Karpas-422 (cell line): ENCODE measurements around the gene CACNA2D3. TPM values are rescaled to one million over a fixed set of nuclear protein-coding genes. Genes with fewer than 3 reads are reported as not detected.

Source experiments
- DNase-seq: peaks from one replicate; pipeline ENCODE4 v3.0.0-alpha.2; 2015
- H2AFZ ChIP-seq: fragments of 200-600 bp; sonication (generic); 2 replicates; pipeline ENCODE4 v1.6.1; 2014; ENCODE audit warnings: antibody characterized with exemption, low read length, mixed read lengths
- H3K27ac ChIP-seq: fragments of 200-600 bp; sonication (generic); 2 replicates; pipeline ENCODE4 v1.5.1; 2014; ENCODE audit warnings: mild to moderate bottlenecking, low read length, moderate library complexity
- H3K27me3 ChIP-seq: fragments of 200-600 bp; sonication (generic); 2 replicates; pipeline ENCODE4 v1.6.1; 2014; ENCODE audit warnings: low read length, mixed read lengths
- H3K36me3 ChIP-seq: fragments of 200-600 bp; sonication (generic); 2 replicates; pipeline ENCODE4 v1.6.1; 2014; ENCODE audit warnings: low read length, mixed read lengths; ENCODE audit not compliant: insufficient read depth
- H3K4me1 ChIP-seq: fragments of 200-600 bp; sonication (generic); 2 replicates; pipeline ENCODE4 v1.6.1; 2014; ENCODE audit warnings: mild to moderate bottlenecking, low read length, mixed read lengths
- H3K4me2 ChIP-seq: fragments of 200-600 bp; sonication (generic); 2 replicates; pipeline ENCODE4 v1.6.1; 2014; ENCODE audit warnings: low read length, low read depth, mild to moderate bottlenecking; ENCODE audit not compliant: poor library complexity, severe bottlenecking
- H3K4me3 ChIP-seq: fragments of 200-600 bp; sonication (generic); 2 replicates; pipeline ENCODE4 v1.5.1; 2014; ENCODE audit warnings: mild to moderate bottlenecking, antibody characterized with exemption, low read length, mixed read lengths
- H3K79me2 ChIP-seq: fragments of 200-600 bp; sonication (generic); 2 replicates; pipeline ENCODE4 v1.6.1; 2014; ENCODE audit warnings: mild to moderate bottlenecking, low read length, mixed read lengths
- H3K9ac ChIP-seq: fragments of 200-600 bp; sonication (generic); 2 replicates; pipeline ENCODE4 v1.6.0; 2014; ENCODE audit warnings: low read length
- H3K9me2 ChIP-seq: fragments of 200-600 bp; sonication (generic), shearing (Covaris generic); replicated peaks from 2 replicates; pipeline ENCODE4 v1.6.0; 2014; ENCODE audit warnings: mild to moderate bottlenecking, low read length, moderate library complexity; ENCODE audit not compliant: insufficient read depth
- H3K9me3 ChIP-seq: fragments of 300-700, 200-600 bp; sonication (generic); 2 replicates; pipeline ENCODE4 v1.6.1; 2014; ENCODE audit warnings: low read length, mixed read lengths
- H4K20me1 ChIP-seq: fragments of 200-600 bp; sonication (generic); 2 replicates; pipeline ENCODE4 v1.6.1; 2014; ENCODE audit warnings: mild to moderate bottlenecking, antibody characterized with exemption, low read length, low read depth; ENCODE audit not compliant: insufficient read depth
- total RNA-seq: library from RNA; depleted of rRNA; stranded (reverse); fragments of >200 nt; shearing (Covaris generic); gene quantifications from 2 replicates; pipeline ENCODE4 v1.2.3, GENCODE V29; 2014; ENCODE audit warnings: low replicate concordance

The CACNA2D3 gene
- total RNA-seq, 1 experiment from 2014 or later = not detected

DNA sequence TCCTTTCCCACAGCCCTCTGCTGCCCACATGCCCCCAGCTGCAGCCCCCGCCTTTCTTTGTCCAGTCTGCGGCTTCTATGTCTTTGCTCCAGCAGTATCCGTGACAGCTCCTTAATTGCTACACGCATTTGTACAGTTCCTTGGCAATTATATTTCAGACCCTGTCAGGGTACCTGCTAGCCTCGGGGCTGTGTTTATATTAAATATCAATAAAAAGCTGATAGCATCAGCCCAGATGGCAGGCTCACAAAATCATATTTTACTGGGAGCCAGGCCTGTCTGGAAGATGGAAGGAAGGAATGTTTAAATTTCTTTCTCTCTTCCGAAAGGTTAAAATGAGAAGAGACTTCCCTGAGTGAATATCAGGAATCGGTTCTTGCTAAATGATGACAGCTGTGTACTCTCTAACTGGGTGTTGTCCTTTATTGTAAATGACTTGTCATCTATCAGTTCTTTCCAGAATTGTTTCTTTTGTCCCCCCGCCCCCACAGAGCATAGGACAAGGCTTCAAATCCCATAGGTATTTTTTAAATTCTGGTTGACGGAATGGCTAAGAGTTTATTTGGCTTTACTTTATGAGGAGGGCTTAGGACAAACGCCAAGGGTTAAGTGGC lies 427.4 kb downstream of the CACNA2D3 start:
- Histone ChIP-seq H3K9me3 (no peaks in the 10 kb centered on the region), H3K27ac (no peak overlapping the region), H3K79me2 (no peaks in the 10 kb centered on the region), H3K9ac (no peak overlapping the region), H4K20me1 (no peaks in the 10 kb centered on the region), H3K4me1 (no peaks in the 10 kb centered on the region), H3K4me2 (no peak overlapping the region), H3K36me3 (no peaks in the 10 kb centered on the region), H2AFZ (no peak overlapping the region), H3K27me3 (no peaks in the 10 kb centered on the region), H3K4me3 (no peak overlapping the region), H3K9me2 (no peaks in the 10 kb centered on the region)
- no peak for DNase-seq

DNA sequence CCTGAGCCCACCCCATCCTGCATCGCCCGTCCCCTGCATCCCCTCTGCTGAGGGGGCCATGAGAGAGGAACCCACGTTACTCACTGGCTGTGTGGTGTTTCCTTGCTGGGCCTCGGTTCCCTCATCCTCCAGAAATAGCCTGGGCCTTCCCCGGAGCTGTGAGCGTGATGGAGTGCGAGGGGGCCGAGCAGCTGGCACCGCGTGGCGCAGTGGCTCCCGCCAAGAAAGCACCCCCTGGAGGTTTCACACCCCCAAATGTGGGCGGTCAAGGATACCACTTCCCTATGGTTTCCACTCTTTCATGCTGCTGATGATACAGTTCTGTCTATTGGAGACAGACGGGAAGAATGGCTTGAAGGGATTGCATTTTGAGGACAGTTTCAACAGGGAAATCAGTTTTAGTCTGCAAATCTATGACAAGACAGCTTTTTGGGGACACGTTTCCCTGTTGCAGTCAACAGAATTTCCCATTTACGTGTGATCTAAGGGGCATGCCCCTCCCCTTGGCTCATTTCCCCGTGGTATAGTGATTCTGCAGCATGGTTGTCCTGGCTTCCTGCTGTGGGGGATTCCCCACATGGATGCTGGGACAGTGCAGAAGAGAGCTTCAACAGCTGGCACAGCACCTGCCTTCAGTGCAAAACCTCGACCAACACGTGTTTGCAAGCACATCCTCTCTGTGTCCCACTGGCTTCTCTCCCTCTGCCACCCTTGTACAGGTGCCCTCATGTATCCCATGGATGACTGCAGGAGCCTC lies 428.0 kb downstream of the CACNA2D3 start:
- H3K27ac ChIP-seq = no peak overlapping the region
- no peak overlapping the region for H2AFZ ChIP-seq
- H3K4me3 ChIP-seq = no peak overlapping the region
- no peaks in the 10 kb centered on the region for H3K4me1 ChIP-seq
- H3K79me2 ChIP-seq = no peaks in the 10 kb centered on the region
- H3K36me3 ChIP-seq = no peaks in the 10 kb centered on the region
- H3K4me2 ChIP-seq = no peak overlapping the region
- H4K20me1 ChIP-seq = no peaks in the 10 kb centered on the region
- H3K9me3 ChIP-seq = no peaks in the 10 kb centered on the region
- DNase-seq = no peak
- H3K27me3 ChIP-seq = no peaks in the 10 kb centered on the region
- no peaks in the 10 kb centered on the region for H3K9me2 ChIP-seq
- H3K9ac ChIP-seq = no peak overlapping the region

DNA sequence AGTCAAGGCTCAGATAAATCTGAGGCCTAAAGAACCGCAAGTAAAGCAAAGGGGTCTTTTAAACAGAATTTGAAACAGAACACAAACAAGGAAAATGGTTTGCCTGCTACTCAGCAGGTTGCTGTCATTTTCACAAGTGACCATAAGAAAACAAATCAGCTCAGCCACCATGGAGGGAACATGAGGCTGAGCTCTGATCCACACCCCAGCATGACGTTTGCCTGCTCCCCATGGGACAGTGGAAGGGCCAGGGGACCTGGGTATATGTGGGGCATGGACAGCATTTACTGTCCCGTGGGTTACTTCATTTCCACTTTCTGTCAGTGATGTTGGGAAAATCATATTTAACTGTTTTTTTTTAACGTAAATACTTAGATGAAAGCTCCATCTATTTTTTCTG lies 434.3 kb downstream of the CACNA2D3 start:
- H3K27ac ChIP-seq = no peak overlapping the region
- no peaks in the 10 kb centered on the region for H3K36me3 ChIP-seq
- H3K4me2 ChIP-seq = no peak overlapping the region
- no peaks in the 10 kb centered on the region for H3K27me3 ChIP-seq
- no peaks in the 10 kb centered on the region for H3K9me3 ChIP-seq
- no peak overlapping the region for H3K9ac ChIP-seq
- DNase-seq = no peak
- no peak overlapping the region for H3K4me3 ChIP-seq
- H3K79me2 ChIP-seq = no peaks in the 10 kb centered on the region
- H4K20me1 ChIP-seq = no peaks in the 10 kb centered on the region
- H2AFZ ChIP-seq = no peak overlapping the region
- H3K4me1 ChIP-seq = no peaks in the 10 kb centered on the region
- no peaks in the 10 kb centered on the region for H3K9me2 ChIP-seq

DNA sequence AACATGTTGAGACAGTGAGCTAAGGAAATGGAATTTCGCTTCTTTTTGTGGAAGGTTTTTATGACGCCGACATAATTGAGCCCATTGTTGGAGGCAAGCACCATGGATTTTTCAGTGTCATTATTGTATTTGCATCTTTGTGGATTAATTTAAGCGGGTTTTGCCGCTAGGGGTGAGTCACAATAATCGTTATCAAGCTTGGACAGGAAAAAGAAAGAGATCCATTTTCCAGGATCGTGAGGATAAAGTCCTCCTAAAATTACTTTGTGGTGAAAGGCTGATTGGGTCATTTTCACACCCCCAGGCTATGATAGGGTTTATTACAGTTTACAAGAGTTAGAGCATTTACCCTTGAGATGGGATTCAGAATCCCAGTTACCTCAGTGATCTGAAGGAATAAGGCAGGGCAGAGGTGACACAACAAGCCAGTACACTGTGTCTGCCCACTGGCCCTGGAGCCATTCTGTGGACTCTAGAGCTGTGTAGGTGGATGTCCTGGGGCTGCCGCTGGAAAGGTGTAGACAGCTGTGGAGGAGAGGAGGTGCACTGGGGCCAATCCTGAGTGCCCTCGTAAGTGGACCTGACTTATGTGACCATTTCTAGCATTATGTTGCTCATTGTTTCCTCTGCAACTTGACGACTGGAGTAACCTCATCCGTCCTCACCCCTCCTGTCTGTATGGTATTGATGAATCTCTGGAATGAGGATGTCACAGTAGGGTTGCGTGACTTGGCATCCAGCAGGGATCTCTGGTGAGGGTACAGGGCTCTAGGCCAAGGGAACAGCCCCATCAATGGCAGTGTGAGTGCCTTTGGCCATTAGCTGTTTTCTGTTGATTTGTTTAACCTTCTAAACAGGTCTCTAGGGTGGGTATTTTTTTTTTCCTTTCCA lies 435.4 kb downstream of the CACNA2D3 start:
- no peak overlapping the region for H3K27ac ChIP-seq
- no peak overlapping the region for H3K9ac ChIP-seq
- H2AFZ ChIP-seq = no peak overlapping the region
- no peak for DNase-seq
- H3K9me2 ChIP-seq = no peaks in the 10 kb centered on the region
- H3K4me1 ChIP-seq = no peaks in the 10 kb centered on the region
- no peaks in the 10 kb centered on the region for H3K79me2 ChIP-seq
- H3K4me3 ChIP-seq = no peak overlapping the region
- no peaks in the 10 kb centered on the region for H3K27me3 ChIP-seq
- no peaks in the 10 kb centered on the region for H4K20me1 ChIP-seq
- H3K36me3 ChIP-seq = no peaks in the 10 kb centered on the region
- no peaks in the 10 kb centered on the region for H3K9me3 ChIP-seq
- no peak overlapping the region for H3K4me2 ChIP-seq

DNA sequence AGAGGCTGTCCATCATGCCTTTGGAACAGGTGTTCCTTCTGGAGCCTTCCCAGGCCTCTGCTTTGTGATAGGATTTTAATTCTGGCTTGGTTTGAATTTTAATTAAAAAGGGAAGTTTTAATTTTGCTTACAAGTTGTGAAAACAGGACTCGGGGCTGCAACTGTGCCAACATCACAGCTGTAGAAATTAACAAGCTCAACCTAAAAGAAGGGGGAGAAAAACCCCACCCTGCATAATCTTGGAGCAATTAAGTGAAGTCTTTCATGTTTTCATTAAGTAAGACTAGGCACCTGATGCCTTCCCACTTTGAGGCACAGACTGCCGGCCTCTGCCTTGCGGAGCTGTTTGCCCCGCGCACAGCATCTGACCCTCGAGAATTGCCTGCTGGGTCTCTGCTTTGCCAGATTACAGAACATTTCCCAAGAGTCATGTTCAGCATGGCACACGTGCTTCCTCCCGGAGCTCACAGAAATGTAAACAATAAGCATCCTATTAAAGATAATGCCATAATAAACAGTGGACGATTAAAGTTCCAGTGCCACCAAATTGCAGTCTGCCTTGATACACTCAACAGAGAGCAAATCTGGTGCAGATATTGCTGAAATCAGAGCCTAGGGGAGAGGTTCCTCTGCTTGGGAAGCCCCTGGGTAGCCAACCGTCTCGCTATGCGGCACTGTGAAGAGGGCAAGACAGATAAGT lies 441.3 kb downstream of the CACNA2D3 start:
- H2AFZ ChIP-seq = no peak overlapping the region
- no peaks in the 10 kb centered on the region for H3K4me1 ChIP-seq
- no peaks in the 10 kb centered on the region for H4K20me1 ChIP-seq
- no peak for DNase-seq
- H3K27ac ChIP-seq = no peak overlapping the region
- no peaks in the 10 kb centered on the region for H3K27me3 ChIP-seq
- H3K79me2 ChIP-seq = no peaks in the 10 kb centered on the region
- no peaks in the 10 kb centered on the region for H3K9me3 ChIP-seq
- no peak overlapping the region for H3K4me3 ChIP-seq
- H3K9me2 ChIP-seq = no peaks in the 10 kb centered on the region
- no peak overlapping the region for H3K4me2 ChIP-seq
- no peaks in the 10 kb centered on the region for H3K36me3 ChIP-seq
- H3K9ac ChIP-seq = no peak overlapping the region

DNA sequence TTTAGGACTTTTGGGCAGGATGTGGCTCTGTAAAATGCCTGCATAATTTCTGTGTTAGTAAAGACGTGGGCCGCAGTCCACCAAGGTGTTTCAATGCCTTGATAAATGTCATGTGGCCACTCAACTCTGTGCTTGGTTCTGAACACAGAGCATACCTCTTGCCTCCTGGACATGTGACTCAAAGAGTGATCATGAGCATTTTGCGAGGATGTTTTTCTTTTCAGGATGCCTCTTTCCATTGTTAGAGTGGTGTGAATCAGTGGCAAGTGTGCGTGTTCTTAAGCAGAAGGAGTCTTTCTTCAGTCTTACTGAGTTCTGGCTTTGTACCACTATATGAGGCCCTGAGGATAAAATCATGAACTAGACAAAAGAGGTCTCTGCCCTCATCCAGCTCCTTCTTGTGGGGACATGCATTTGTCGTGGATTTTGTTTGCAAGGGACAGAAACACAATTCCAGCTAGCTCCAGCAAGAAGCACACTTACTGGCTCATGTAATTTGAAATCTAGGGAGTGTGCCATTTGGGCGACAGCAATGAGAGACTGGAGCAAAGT lies 442.1 kb downstream of the CACNA2D3 start:
- Histone ChIP-seq H3K79me2 (no peaks in the 10 kb centered on the region), H3K36me3 (no peaks in the 10 kb centered on the region), H3K9me2 (no peaks in the 10 kb centered on the region), H3K4me1 (no peaks in the 10 kb centered on the region), H3K27me3 (no peaks in the 10 kb centered on the region), H3K4me3 (no peak overlapping the region), H2AFZ (no peak overlapping the region), H3K9ac (no peak overlapping the region), H3K9me3 (no peaks in the 10 kb centered on the region), H4K20me1 (no peaks in the 10 kb centered on the region), H3K27ac (no peak overlapping the region), H3K4me2 (no peak overlapping the region)
- DNase-seq = no peak

DNA sequence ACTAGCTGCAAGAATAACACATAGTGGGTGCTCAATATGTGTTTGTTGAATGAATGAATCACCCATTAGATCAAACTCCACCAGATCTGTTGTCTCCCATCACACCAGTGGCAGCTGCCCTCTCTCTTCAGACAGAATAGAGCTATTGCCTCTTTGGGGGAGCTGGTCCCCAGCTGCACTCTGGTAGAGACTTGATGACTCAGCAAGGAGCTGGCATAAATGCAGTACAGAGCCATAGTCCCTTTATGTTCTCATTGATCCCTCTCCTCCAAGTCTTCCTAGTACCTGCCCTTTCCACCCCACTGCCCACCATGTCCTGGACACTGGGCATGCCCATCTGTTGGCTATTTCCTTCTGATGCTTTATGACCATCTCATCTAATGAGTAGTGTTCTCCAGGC lies 443.6 kb downstream of the CACNA2D3 start:
- no peak overlapping the region for H3K4me3 ChIP-seq
- H4K20me1 ChIP-seq = no peaks in the 10 kb centered on the region

More for the DNA sequence above, 443.6 kb downstream of the CACNA2D3 start:
- Histone ChIP-seq H3K4me1 (no peaks in the 10 kb centered on the region), H3K9me2 (no peaks in the 10 kb centered on the region), H3K27ac (no peak overlapping the region), H3K27me3 (no peaks in the 10 kb centered on the region), H2AFZ (no peak overlapping the region), H3K79me2 (no peaks in the 10 kb centered on the region), H3K9me3 (no peaks in the 10 kb centered on the region), H3K9ac (no peak overlapping the region), H3K36me3 (no peaks in the 10 kb centered on the region), H3K4me2 (no peak overlapping the region)
- no peak for DNase-seq
